Ascending aorta (tissue), 2 donors: Measurements from ENCODE around the gene RFTN1. TPM values are rescaled to one million over a fixed set of nuclear protein-coding genes. Genes with fewer than 3 reads are reported as not detected.

Experiments used
- DNase-seq, 2 donors: peaks; one replicate each; pipeline ENCODE4 v3.0.0-alpha.2; 2019; ENCODE audit warnings: low spot score in 2 of 2
- H3K27ac ChIP-seq, 2 donors: fragments of 200-600 bp; sonication (generic); one replicate each; pipeline ENCODE4 v1.5.1; 2016 to 2017; ENCODE audit warnings: mild to moderate bottlenecking in 1 of 2
- H3K27me3 ChIP-seq: fragments of 200-600 bp; sonication (generic); one replicate; pipeline ENCODE4 v1.5.1; 2017
- H3K36me3 ChIP-seq, 2 donors: fragments of 200-600 bp; sonication (generic); one replicate each; pipeline ENCODE4 v1.5.1; 2016
- H3K4me1 ChIP-seq, 2 donors: fragments of 200-600 bp; sonication (generic); one replicate each; pipeline ENCODE4 v1.5.1; 2016 to 2017; ENCODE audit warnings: mild to moderate bottlenecking in 1 of 2
- H3K4me3 ChIP-seq, 2 donors: fragments of 200-600 bp; sonication (generic); one replicate each; pipeline ENCODE4 v1.5.1; 2016 to 2017; ENCODE audit warnings: mild to moderate bottlenecking in 1 of 2
- H3K9me3 ChIP-seq, 2 donors: fragments of 200-600 bp; sonication (generic); one replicate each; pipeline ENCODE4 v1.5.1; 2016
- intact Hi-C: fragments of 100-400 bp; cut with DNase I; formaldehyde crosslinking; loops from one replicate; pipeline ENCODE4 v1.15.1; 2023
- total RNA-seq: library from RNA; depleted of rRNA; stranded (reverse); fragments of >200 nt; gene quantifications from one replicate; pipeline ENCODE4 v1.1.0, GENCODE V29; 2016
- TF ChIP-seq, protein P1 (sequence below), 3 experiments: fragments of 200-600 bp in 2 of 3; fragments of 450-650 bp in 1 of 3; sonication (generic) in 2 of 3; IDR thresholded peaks; one replicate each; pipeline ENCODE4 v1.5.1; 2016 to 2019; ENCODE audit warnings: antibody characterized with exemption in 3 of 3, mild to moderate bottlenecking in 1 of 3, moderate library complexity in 1 of 3

Gene RFTN1
- total RNA-seq, 1 donor from 2014 or later, result 72.6 TPM

DNA sequence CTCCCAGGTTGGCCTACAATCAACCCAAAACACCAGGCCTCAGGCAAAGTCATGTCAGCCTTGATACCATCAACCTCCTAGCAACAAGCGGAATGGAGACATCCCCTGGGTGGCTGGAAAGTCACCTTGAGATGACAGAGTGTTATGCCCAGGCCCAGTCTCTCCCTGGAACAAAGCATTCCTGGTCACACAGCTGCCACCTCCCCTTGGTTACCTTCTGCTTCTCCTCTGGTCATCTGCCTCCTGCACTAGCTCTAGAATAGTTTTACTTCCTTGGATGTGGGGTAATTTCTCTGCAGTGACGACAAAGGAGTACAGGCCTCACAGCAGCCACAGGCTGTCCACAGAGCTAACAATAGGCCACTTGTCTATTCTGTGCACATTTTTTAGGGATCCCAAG is 114.9 kb downstream of the RFTN1 start:
- Histone ChIP-seq H3K4me3 (no peak overlapping the region), H3K27me3 (no peaks in the 10 kb centered on the region), H3K9me3 (no peaks in the 10 kb centered on the region), H3K4me1 (peaks cover 0 to 12% of the 10 kb centered on the region in 2 donors), H3K36me3 (peaks cover 0 to 3% of the 10 kb centered on the region in 2 donors), H3K27ac (peak overlapping the region; percentile 38 to 57)
- TF ChIP-seq, protein P1, sequence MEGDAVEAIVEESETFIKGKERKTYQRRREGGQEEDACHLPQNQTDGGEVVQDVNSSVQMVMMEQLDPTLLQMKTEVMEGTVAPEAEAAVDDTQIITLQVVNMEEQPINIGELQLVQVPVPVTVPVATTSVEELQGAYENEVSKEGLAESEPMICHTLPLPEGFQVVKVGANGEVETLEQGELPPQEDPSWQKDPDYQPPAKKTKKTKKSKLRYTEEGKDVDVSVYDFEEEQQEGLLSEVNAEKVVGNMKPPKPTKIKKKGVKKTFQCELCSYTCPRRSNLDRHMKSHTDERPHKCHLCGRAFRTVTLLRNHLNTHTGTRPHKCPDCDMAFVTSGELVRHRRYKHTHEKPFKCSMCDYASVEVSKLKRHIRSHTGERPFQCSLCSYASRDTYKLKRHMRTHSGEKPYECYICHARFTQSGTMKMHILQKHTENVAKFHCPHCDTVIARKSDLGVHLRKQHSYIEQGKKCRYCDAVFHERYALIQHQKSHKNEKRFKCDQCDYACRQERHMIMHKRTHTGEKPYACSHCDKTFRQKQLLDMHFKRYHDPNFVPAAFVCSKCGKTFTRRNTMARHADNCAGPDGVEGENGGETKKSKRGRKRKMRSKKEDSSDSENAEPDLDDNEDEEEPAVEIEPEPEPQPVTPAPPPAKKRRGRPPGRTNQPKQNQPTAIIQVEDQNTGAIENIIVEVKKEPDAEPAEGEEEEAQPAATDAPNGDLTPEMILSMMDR (IDR thresholded peaks at IDR 0.05), result no peak
- no peak for DNase-seq
- intact Hi-C loops, result loop anchor here (10.0 kb wide), 1 partner anchor 64 kb away; no protein-coding TSS in a partner anchor

- Histone ChIP-seq H3K4me1 (peaks cover 0 to 12% of the 10 kb centered on the region in 2 donors), H3K27me3 (no peaks in the 10 kb centered on the region), H3K27ac (no peak overlapping the region), H3K4me3 (no peak overlapping the region), H3K9me3 (no peaks in the 10 kb centered on the region), H3K36me3 (peaks cover 0 to 3% of the 10 kb centered on the region in 2 donors)
- intact Hi-C loops, result loop anchor here (10.0 kb wide), 1 partner anchor 61 kb away; no protein-coding TSS in a partner anchor
- DNase-seq, result no peak
- TF ChIP-seq, protein P1 (IDR thresholded peaks at IDR 0.05), result no peak
Observed at GRCh38 chr3:16396202-16396601, 117.3 kb downstream of the RFTN1 start.

- no peak overlapping the region for H3K27ac ChIP-seq
- peaks cover 0 to 11% of the 10 kb centered on the region in 2 donors for H3K4me1 ChIP-seq
- TF ChIP-seq, protein P1 (IDR thresholded peaks at IDR 0.05), result no peak
- no peaks in the 10 kb centered on the region for H3K9me3 ChIP-seq
- no peaks in the 10 kb centered on the region for H3K27me3 ChIP-seq
- no peak for DNase-seq
- intact Hi-C loops, result loop anchor here (10.0 kb wide), 1 partner anchor 60 kb away; no protein-coding TSS in a partner anchor
- H3K4me3 ChIP-seq, result no peak overlapping the region
- peaks cover 0 to 3% of the 10 kb centered on the region in 2 donors for H3K36me3 ChIP-seq
Observed at GRCh38 chr3:16395212-16395611, 118.3 kb downstream of the RFTN1 start.

DNA sequence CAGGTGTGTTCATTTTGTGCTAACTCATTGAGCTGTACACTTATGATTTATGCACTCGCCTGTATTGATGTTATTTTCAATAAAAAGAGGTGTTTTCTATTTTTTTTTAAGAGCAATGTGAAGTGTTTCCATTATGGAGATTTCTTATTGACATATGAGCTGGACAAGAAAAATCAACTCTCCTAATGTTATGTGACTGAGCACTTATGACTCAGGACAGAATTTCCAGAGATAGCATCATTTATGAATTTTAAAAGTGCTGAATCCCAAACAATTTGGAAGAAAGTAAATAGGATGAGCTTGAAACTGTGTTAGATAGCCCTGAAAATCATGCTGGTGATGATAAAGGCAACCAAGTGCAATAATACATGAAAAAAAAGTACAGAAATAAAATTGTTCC is 118.9 kb downstream of the RFTN1 start:
- Histone ChIP-seq H3K4me3 (no peak overlapping the region), H3K27me3 (no peaks in the 10 kb centered on the region), H3K27ac (no peak overlapping the region), H3K9me3 (no peaks in the 10 kb centered on the region), H3K36me3 (peaks cover 0 to 3% of the 10 kb centered on the region in 2 donors), H3K4me1 (peaks cover 0 to 5% of the 10 kb centered on the region in 2 donors)
- intact Hi-C loops, result loop anchor here (10.0 kb wide), 1 partner anchor 60 kb away; no protein-coding TSS in a partner anchor
- no peak for DNase-seq
- TF ChIP-seq, protein P1 (IDR thresholded peaks at IDR 0.05), result no peak

DNA sequence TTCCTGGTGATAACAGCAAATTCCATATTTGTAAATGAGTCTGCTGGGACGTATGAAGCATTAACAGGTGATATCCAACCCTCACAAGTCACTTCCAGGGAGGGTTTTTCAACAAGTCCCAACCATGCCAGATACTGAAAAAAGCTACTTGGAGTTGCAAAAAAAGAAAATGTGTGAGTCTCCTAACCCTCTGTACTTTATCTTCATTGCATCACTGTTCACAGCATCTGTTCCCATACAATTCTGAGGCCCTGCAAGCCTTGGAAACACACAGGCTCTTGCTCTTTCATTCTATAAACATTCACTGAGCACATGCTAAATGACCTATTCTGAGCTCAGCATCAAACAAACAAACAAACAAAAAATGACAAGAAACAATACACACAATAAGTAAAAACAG is 120.8 kb downstream of the RFTN1 start:
- Histone ChIP-seq H3K4me3 (no peak overlapping the region), H3K27me3 (no peaks in the 10 kb centered on the region), H3K4me1 (no peaks in the 10 kb centered on the region), H3K36me3 (peaks cover 0 to 3% of the 10 kb centered on the region in 2 donors), H3K27ac (no peak overlapping the region), H3K9me3 (no peaks in the 10 kb centered on the region)
- intact Hi-C loops, result loop anchor here (10.0 kb wide), 1 partner anchor 58 kb away; no protein-coding TSS in a partner anchor
- TF ChIP-seq, protein P1 (IDR thresholded peaks at IDR 0.05), result no peak
- DNase-seq, result no peak
